HCEC 1CT (cell line): Measurements from ENCODE around the gene UBQLN4.

Experiments used
- DNase-seq: peaks from one replicate; pipeline ENCODE4 v3.0.0-alpha.2; 2017

UBQLN4 gene

GRCh38 chr1:156053768-156054499 lies at the start of gene UBQLN4:
TSS of gene UBQLN4 (minus strand) at chr1:156053798. CDS start at chr1:156053701, 97 bp downstream.
- peak; percentile 84 for DNase-seq

- no peak for DNase-seq
These were observed 49.3 kb upstream of the UBQLN4 start for GRCh38 chr1:156102633-156103511.

- no peak for DNase-seq
These were observed 48.3 kb upstream of the UBQLN4 start for GRCh38 chr1:156101880-156102279.

- DNase-seq = no peak
These were observed 46.8 kb upstream of the UBQLN4 start for GRCh38 chr1:156100205-156100995.

GRCh38 chr1:156099282-156099681 lies 45.7 kb upstream of the UBQLN4 start:
- no peak for DNase-seq

GRCh38 chr1:156098784-156099183 lies 45.2 kb upstream of the UBQLN4 start:
- no peak for DNase-seq

GRCh38 chr1:156097499-156098178 lies 44.0 kb upstream of the UBQLN4 start:
- no peak for DNase-seq

- DNase-seq = peak; percentile 79
These were observed 43.2 kb upstream of the UBQLN4 start for GRCh38 chr1:156096640-156097391.

GRCh38 chr1:156095906-156096508 lies 42.4 kb upstream of the UBQLN4 start:
- no peak for DNase-seq

- no peak for DNase-seq
These were observed 38.0 kb upstream of the UBQLN4 start for GRCh38 chr1:156091610-156092009.

GRCh38 chr1:156090840-156091188 lies 37.2 kb upstream of the UBQLN4 start:
- DNase-seq = peak; percentile 62

- DNase-seq = no peak
These were observed 36.7 kb upstream of the UBQLN4 start for GRCh38 chr1:156090138-156090839.

GRCh38 chr1:156089704-156090103 lies 36.1 kb upstream of the UBQLN4 start:
- DNase-seq = no peak

- DNase-seq = no peak
These were observed 32.7 kb upstream of the UBQLN4 start for GRCh38 chr1:156086256-156086662.

- DNase-seq = no peak
These were observed 30.5 kb upstream of the UBQLN4 start for GRCh38 chr1:156083800-156084790.

- peak; percentile 52 for DNase-seq
These were observed 28.9 kb upstream of the UBQLN4 start, which contains the start of gene MEX3A for GRCh38 chr1:156082309-156083091. TSS of gene MEX3A (minus strand) at chr1:156082465. CDS start at chr1:156081998, 467 bp downstream.

GRCh38 chr1:156081917-156082308 lies 28.3 kb upstream of the UBQLN4 start:
- DNase-seq = no peak

GRCh38 chr1:156081180-156081916 lies 27.8 kb upstream of the UBQLN4 start:
- DNase-seq = no peak
